Measurements from ENCODE around the gene APOA1. TPM values are rescaled to one million over a fixed set of nuclear protein-coding genes. Genes with fewer than 3 reads are reported as not detected.
A peak's percentile ranks its signal among the peaks of the same experiment; 100 is the strongest.

The APOA1 gene
- total RNA-seq, 2 donors from 2014 or later = not detected

GRCh38 chr11:116787786-116788486, 49.5 kb downstream of the APOA1 start, which contains the start of gene ZPR1:
Gene ZPR1, minus strand, starts transcription at chr11:116788023. Its CDS starts 33 bp downstream, at chr11:116787990.
- ATAC-seq (ENCODE audit: insufficient number of reproducible peaks, low FRiP score, low read depth) (peak; percentile 64), DNase-seq (ENCODE audit: low spot score) (peak; percentile 50)
- H3K36me3 ChIP-seq = peaks cover 31% of the 10 kb centered on the region
- peak within 1 kb of the TSS; percentile 99 for H3K4me3 ChIP-seq
- peaks cover 12 to 26% of the 10 kb centered on the region in 2 donors for H3K4me1 ChIP-seq (ENCODE audit: control insufficient read depth in 1 of 2, low read depth in 2 of 2)
- no peak for TF ChIP-seq CTCF (IDR thresholded peaks at IDR 0.05)
- H3K9me3 ChIP-seq = no peaks in the 10 kb centered on the region
- no peaks in the 10 kb centered on the region for H3K27me3 ChIP-seq (replicated peaks; ENCODE audit: insufficient read depth)
- H3K27ac ChIP-seq = peak within 1 kb of the TSS; percentile 77 to 86

- no peaks in the 10 kb centered on the region for H3K9me3 ChIP-seq
- no peak for TF ChIP-seq CTCF (IDR thresholded peaks at IDR 0.05)
- ATAC-seq (ENCODE audit: insufficient number of reproducible peaks, low FRiP score, low read depth) = no peak
These were observed 50.0 kb downstream of the APOA1 start for GRCh38 chr11:116787436-116787785.

GRCh38 chr11:116786966-116787365, 50.5 kb downstream of the APOA1 start:
- Histone ChIP-seq H3K27ac (no peak overlapping the region), H3K27me3 (replicated peaks; ENCODE audit: insufficient read depth) (no peaks in the 10 kb centered on the region), H3K4me1 (ENCODE audit: control insufficient read depth in 1 of 2, low read depth in 2 of 2) (peaks cover 12 to 26% of the 10 kb centered on the region in 2 donors), H3K36me3 (peaks cover 39% of the 10 kb centered on the region), H3K9me3 (no peaks in the 10 kb centered on the region), H3K4me3 (peak overlapping the region; percentile 99)
- TF ChIP-seq CTCF (IDR thresholded peaks at IDR 0.05) = no peak
- ATAC-seq (ENCODE audit: insufficient number of reproducible peaks, low FRiP score, low read depth) = no peak
- DNase-seq (ENCODE audit: low spot score) = no peak

More at GRCh38 chr11:116787436-116787785, 50.0 kb downstream of the APOA1 start:
- Histone ChIP-seq H3K27ac (peak overlapping the region; percentile 77 to 86), H3K36me3 (peaks cover 35% of the 10 kb centered on the region), H3K4me1 (ENCODE audit: control insufficient read depth in 1 of 2, low read depth in 2 of 2) (peaks cover 12 to 26% of the 10 kb centered on the region in 2 donors), H3K27me3 (replicated peaks; ENCODE audit: insufficient read depth) (no peaks in the 10 kb centered on the region), H3K4me3 (peak overlapping the region; percentile 99)
- no peak for DNase-seq (ENCODE audit: low spot score)

GRCh38 chr11:116786326-116786725, 51.1 kb downstream of the APOA1 start:
- Histone ChIP-seq H3K4me3 (no peak overlapping the region), H3K27me3 (replicated peaks; ENCODE audit: insufficient read depth) (no peaks in the 10 kb centered on the region), H3K9me3 (no peaks in the 10 kb centered on the region), H3K27ac (no peak overlapping the region), H3K36me3 (peaks cover 43% of the 10 kb centered on the region), H3K4me1 (ENCODE audit: control insufficient read depth in 1 of 2, low read depth in 2 of 2) (peaks cover 12 to 22% of the 10 kb centered on the region in 2 donors)
- ATAC-seq (ENCODE audit: insufficient number of reproducible peaks, low FRiP score, low read depth) (no peak), DNase-seq (ENCODE audit: low spot score) (no peak)
- TF ChIP-seq CTCF (IDR thresholded peaks at IDR 0.05) = no peak

Other genes with a start within 250 kb of the APOA1 start
- 10 to 100 TPM in 1 of 2 donors, 1 to 10 TPM in 1; 5.8 to 12.5 TPM for gene BUD13, start 64.6 kb downstream of the APOA1 start, total RNA-seq
- 10 to 100 TPM; 30.7 to 36.2 TPM for gene ZPR1, start 49.6 kb downstream of the APOA1 start, total RNA-seq
- not detected for gene APOA5, start 45.7 kb downstream of the APOA1 start, total RNA-seq
- under 1 TPM in 1 of 2 donors, not detected in 1; 0.99 TPM for gene APOA4, start 14.3 kb downstream of the APOA1 start, total RNA-seq
- gene APOC3, start 7.7 kb downstream of the APOA1 start, total RNA-seq = not detected